GM19351 (cell line): Measurements from ENCODE around the gene CDH23.
A peak's percentile ranks its signal among the peaks of the same experiment; 100 is the strongest.

Experiments
- ATAC-seq: cut with Tn5 transposase; IDR thresholded peaks from one replicate; pipeline ENCODE4 v1.9.1; 2021; ENCODE audit warnings: mild to moderate bottlenecking, moderate library complexity; ENCODE audit not compliant: unreplicated experiment

CDH23 gene

DNA sequence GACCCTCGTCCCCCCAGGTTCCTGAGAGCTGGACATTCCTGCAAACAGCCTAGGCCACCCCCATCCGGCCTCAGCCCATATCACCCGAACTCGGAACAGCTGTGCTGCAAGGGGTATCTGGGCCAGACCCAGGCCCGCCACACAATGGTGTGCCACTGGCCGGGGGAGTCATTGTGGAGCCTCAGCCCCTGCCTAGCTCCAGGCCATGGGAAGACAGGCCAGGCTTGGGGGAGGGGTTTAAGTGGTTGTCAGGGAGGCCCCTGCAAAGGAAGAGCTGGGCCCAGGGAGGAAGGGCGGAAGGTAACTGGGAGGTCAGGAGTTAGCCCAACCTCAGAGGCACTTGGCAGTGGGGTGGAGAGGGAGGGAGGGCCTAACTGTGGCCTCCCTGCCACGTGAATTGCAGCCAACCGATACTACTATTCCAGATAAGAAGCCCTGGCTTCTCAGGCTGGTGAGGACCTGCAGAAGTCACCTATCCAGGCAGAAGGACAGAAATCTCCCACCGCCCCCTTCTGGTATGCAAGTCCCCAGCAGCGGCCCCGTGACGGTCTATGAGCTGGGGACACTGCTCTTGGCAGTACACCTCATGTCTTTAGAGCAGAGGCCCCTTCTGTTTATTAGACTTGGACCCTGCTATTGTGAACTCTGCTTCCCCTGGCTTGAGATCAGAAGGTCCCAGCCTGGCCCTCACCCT lies 349.8 kb downstream of the CDH23 start:
- no peak for ATAC-seq

GRCh38 chr10:71747039-71747531 lies 350.4 kb downstream of the CDH23 start:
- no peak for ATAC-seq

- ATAC-seq, result no peak
Observed at GRCh38 chr10:71747551-71748523, 351.1 kb downstream of the CDH23 start.

- ATAC-seq, result peak; percentile 61
Observed at GRCh38 chr10:71748671-71749191, 352.0 kb downstream of the CDH23 start.

GRCh38 chr10:71749396-71749795 lies 352.7 kb downstream of the CDH23 start:
- ATAC-seq, result no peak

- no peak for ATAC-seq
Observed at GRCh38 chr10:71750124-71750841, 353.6 kb downstream of the CDH23 start.

GRCh38 chr10:71750986-71751385 lies 354.3 kb downstream of the CDH23 start:
- ATAC-seq, result no peak

- ATAC-seq, result no peak
Observed at GRCh38 chr10:71751515-71752224, 354.9 kb downstream of the CDH23 start.

DNA sequence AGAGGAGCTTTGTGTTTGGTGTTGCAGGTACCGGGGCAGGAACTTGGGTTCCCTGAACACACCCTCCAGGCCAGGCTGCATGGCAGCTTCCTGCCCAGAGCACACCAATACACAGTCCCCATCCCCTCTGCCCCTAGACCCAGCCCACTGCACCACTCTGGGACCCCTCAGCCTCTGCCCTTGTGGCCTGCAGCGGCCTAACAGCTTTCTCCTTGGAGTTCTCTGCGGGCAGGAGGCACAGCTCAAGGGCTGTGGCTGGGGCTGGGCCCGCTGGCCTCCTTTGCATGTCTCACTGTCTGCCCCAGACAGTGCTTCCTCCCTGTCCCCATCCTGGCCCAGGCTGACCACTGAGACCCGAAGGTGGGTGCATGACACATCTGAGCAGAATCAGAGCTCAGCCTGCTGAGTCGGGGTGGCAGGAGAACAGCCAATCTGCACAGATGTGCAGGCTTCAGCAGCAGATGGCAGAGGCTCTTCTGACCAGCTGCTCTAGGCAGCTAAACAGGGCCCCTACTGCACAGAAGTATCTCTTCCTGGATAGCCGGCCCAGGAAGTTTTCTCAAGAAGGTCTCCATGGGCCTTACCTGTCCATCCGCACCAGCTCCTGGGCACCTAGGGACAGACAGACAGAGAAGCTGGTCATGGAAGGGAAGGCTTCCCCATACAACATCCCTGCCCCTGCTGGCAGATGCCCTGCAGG lies 355.8 kb downstream of the CDH23 start:
- no peak for ATAC-seq

- no peak for ATAC-seq
Observed at GRCh38 chr10:71753091-71753959, 356.6 kb downstream of the CDH23 start.

GRCh38 chr10:71753960-71754505 lies 357.3 kb downstream of the CDH23 start:
- ATAC-seq, result no peak

DNA sequence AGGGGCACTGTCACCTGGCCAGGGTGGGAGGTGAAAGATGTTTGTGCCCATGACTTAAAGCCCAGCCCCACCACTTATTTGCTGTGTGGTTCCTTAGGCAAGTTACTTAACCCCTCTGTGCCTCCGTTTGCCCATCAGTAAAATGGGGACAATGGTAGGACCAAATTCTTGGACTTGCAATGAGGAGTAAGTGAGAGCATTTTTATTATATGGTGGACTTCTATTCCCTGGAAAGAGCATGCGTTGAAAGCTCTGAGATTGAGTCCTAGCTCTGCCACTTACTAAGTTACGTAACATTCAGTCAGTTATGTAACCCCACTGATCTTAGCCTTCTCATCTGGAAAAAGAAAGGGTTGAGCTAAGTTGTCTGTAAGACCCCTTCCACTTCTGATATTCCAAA lies 357.8 kb downstream of the CDH23 start:
- no peak for ATAC-seq

DNA sequence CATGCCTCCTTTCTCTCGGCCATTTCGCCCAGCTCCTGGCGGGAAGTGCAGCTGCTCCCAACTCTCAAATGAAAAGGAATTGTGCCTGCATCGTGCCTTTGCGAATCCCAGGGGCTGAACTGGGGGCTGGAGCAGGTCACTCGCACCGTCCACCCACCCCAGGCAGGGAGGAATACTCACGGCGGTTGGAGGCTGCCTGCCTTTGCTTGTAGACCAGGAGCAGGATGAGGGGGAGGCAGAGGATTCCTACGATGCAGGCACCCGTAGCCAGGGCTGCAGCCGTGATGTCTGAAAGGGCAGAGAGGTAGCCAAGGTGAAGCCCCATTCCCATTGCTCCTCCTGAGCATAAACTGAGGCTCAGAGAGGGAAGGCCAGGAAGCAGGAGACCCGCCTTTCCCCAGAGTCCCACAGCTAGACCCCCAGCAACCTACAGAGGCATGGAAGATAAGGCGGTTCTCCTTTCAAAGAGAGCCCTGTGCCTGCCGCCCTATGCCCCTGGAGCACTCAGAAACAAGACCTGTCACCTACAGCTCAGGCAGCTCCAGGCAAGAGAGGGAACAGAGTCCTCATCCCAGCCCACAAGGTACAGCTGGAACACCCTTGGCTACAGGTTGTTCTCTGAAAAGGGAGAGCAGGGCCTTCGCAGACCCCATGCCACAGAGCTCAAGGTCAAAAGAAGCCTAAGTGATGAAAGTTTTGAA lies 358.6 kb downstream of the CDH23 start:
- ATAC-seq, result no peak

- ATAC-seq, result no peak
Observed at GRCh38 chr10:71756311-71757191, 359.8 kb downstream of the CDH23 start.

DNA sequence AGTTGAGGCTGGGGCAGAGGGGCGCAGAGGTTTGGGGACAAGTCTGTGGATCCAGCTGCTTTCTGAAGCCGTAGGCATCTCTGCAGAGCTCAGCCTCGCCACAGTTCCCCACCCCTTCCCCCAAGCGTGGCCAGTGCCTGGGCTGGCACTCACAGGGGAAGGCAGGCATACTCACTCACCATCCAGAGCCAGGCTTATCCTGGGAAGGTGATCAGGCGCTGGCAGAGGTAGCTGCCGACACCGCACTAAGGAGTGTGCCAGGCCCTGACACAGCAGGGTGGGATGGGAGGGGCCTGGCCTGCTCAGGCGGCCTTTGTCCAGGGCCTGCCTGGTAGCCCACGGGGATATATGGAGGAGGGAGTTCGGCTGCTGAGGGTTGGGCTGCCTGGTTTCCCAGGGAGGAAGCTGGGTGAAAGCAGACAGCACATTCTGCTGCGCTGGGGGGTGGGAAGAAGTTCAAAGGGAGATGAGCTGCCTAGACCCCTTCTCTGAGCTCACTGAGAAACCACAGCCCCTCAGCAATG lies 360.7 kb downstream of the CDH23 start:
- no peak for ATAC-seq

DNA sequence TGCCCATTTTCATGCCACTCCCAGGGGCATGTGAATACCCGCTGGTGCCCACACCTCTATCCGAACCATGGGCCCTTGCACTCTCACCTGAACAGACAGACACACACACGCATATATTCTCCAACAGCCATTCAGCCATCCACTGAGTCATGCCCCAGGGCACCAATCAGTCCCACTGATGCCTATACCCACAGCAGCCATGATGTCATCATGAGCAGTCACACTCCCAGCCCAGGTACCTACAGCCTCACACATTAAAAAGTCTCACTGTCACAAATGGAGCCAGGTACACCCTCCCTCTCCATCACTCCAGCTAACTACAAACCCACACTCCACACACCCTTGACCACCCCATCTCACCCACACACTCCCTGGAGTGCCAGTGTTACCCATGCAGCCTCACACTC lies 364.4 kb downstream of the CDH23 start:
- no peak for ATAC-seq
